ENCODE measurements around the gene TBC1D10A. TPM values are rescaled to one million over a fixed set of nuclear protein-coding genes. Genes with fewer than 3 reads are reported as not detected.

Gene TBC1D10A
- total and polyA plus RNA-seq, 2 experiments from 2014 or later: 3.3 to 8.8 TPM

- no peak overlapping the region for H3K4me3 Mint-ChIP-seq
- H4K20me1 ChIP-seq (replicated peaks; ENCODE audit: insufficient read depth): peaks cover 20% of the 10 kb centered on the region
- no peak for TF ChIP-seq ETS1 (IDR thresholded peaks at IDR 0.05)
- no peak for TF ChIP-seq ZNF462 (CRISPR knock-in tag; IDR thresholded peaks at IDR 0.05)
- no peak for TF ChIP-seq ZNF331 (CRISPR knock-in tag; IDR thresholded peaks at IDR 0.05; ENCODE audit: low read depth)
- no peak for TF ChIP-seq EZH2 (IDR thresholded peaks at IDR 0.05; ENCODE audit: low read depth, unreplicated experiment)
- TF ChIP-seq CREB1 (CRISPR knock-in tag; IDR thresholded peaks at IDR 0.05; ENCODE audit: low read depth): no peak
- TF ChIP-seq JUNB (IDR thresholded peaks at IDR 0.05; ENCODE audit: unreplicated experiment): no peak
- no peak for TF ChIP-seq NANOG (IDR thresholded peaks at IDR 0.05; ENCODE audit: borderline replicate concordance)
- TF ChIP-seq, protein P1, sequence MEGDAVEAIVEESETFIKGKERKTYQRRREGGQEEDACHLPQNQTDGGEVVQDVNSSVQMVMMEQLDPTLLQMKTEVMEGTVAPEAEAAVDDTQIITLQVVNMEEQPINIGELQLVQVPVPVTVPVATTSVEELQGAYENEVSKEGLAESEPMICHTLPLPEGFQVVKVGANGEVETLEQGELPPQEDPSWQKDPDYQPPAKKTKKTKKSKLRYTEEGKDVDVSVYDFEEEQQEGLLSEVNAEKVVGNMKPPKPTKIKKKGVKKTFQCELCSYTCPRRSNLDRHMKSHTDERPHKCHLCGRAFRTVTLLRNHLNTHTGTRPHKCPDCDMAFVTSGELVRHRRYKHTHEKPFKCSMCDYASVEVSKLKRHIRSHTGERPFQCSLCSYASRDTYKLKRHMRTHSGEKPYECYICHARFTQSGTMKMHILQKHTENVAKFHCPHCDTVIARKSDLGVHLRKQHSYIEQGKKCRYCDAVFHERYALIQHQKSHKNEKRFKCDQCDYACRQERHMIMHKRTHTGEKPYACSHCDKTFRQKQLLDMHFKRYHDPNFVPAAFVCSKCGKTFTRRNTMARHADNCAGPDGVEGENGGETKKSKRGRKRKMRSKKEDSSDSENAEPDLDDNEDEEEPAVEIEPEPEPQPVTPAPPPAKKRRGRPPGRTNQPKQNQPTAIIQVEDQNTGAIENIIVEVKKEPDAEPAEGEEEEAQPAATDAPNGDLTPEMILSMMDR (conservative IDR thresholded peaks at IDR 0.05; ENCODE audit: low read depth in 2 of 2): no peak
- no peak for TF ChIP-seq STAT1 (IDR thresholded peaks at IDR 0.05; ENCODE audit: unreplicated experiment)
- TF ChIP-seq ZNF114 (CRISPR knock-in tag; IDR thresholded peaks at IDR 0.05): no peak
- TF ChIP-seq EZH2phosphoT487 (IDR thresholded peaks at IDR 0.05; ENCODE audit: unreplicated experiment): no peak
- TF ChIP-seq POLR2AphosphoS5 (IDR thresholded peaks at IDR 0.05; ENCODE audit: low read depth): no peak
- TF ChIP-seq REST (IDR thresholded peaks at IDR 0.05; ENCODE audit: unreplicated experiment): no peak
Observed at GRCh38 chr22:30344447-30345200, 17.9 kb upstream of the TBC1D10A start.

More at GRCh38 chr22:30344447-30345200, 17.9 kb upstream of the TBC1D10A start:
- peaks cover 4% of the 10 kb centered on the region for H3K27me3 Mint-ChIP-seq (ENCODE audit: insufficient read depth, low read depth, poor library complexity)
- no peaks in the 10 kb centered on the region; the same call in 2 of the 3 replicates for H3K9me3 Mint-ChIP-seq
- H3K4me1 ChIP-seq (ENCODE audit: insufficient read depth): no peaks in the 10 kb centered on the region
- no peak overlapping the region for H3K27ac ChIP-seq (ENCODE audit: low read depth)
- H3K4me1 Mint-ChIP-seq: no peaks in the 10 kb centered on the region
- H3F3A ChIP-seq (replicated peaks; ENCODE audit: low read depth): 0 out of 2 replicates have a peak, but pooled peaks cover 5% of the 10 kb centered on the region
- no peak overlapping the region for H3K4me3 ChIP-seq
- no peak for DNase-seq (ENCODE audit: low spot score)
- ATAC-seq: no peak
- peaks cover 25% of the 10 kb centered on the region for H3K79me2 ChIP-seq (replicated peaks; ENCODE audit: insufficient read depth)
- peaks cover 75% of the 10 kb centered on the region for H3K36me3 ChIP-seq (ENCODE audit: insufficient read depth)
- H3K27me3 ChIP-seq (ENCODE audit: insufficient read depth): no peaks in the 10 kb centered on the region
- no peak overlapping the region for H3K27ac Mint-ChIP-seq
- H3K9me2 ChIP-seq (ENCODE audit: insufficient read depth): no peaks in the 10 kb centered on the region
- no peak overlapping the region for H2AFZ ChIP-seq
- H3K36me3 Mint-ChIP-seq (ENCODE audit: low read depth): peaks cover 87% of the 10 kb centered on the region
- H3K4me2 ChIP-seq: no peak overlapping the region
